HG03457 (cell line): ENCODE data around the gene KIF2A.
A peak's percentile ranks its signal among the peaks of the same experiment; 100 is the strongest.

Source experiments
- ATAC-seq: cut with Tn5 transposase; IDR thresholded peaks from one replicate; pipeline ENCODE4 v1.9.1; 2021; ENCODE audit warnings: moderate number of reproducible peaks; ENCODE audit not compliant: unreplicated experiment

Gene KIF2A

GRCh38 chr5:62305715-62306322, at the start of gene KIF2A:
KIF2A (plus strand) TSS chr5:62306206; CDS start chr5:62306473, 267 bp downstream.
- ATAC-seq = peak; percentile 84

GRCh38 chr5:62257020-62257367, 49.0 kb upstream of the KIF2A start:
- no peak for ATAC-seq

- ATAC-seq = no peak
These were observed 47.4 kb upstream of the KIF2A start for GRCh38 chr5:62258654-62259053.

- no peak for ATAC-seq
These were observed 46.2 kb upstream of the KIF2A start for GRCh38 chr5:62259699-62260250.

GRCh38 chr5:62260513-62260912, 45.5 kb upstream of the KIF2A start:
- no peak for ATAC-seq

GRCh38 chr5:62263401-62263800, 42.6 kb upstream of the KIF2A start:
- ATAC-seq = no peak

- no peak for ATAC-seq
These were observed 40.3 kb upstream of the KIF2A start for GRCh38 chr5:62265648-62266112.

- ATAC-seq = no peak
These were observed 39.4 kb upstream of the KIF2A start for GRCh38 chr5:62266573-62266972.

GRCh38 chr5:62268234-62268633, 37.8 kb upstream of the KIF2A start:
- ATAC-seq = peak; percentile 64

- no peak for ATAC-seq
These were observed 37.2 kb upstream of the KIF2A start for GRCh38 chr5:62268792-62269191.

- no peak for ATAC-seq
These were observed 34.6 kb upstream of the KIF2A start for GRCh38 chr5:62271370-62271769.

GRCh38 chr5:62271870-62272269, 34.1 kb upstream of the KIF2A start:
- ATAC-seq = no peak

- ATAC-seq = no peak
These were observed 32.3 kb upstream of the KIF2A start for GRCh38 chr5:62273687-62274086.

- no peak for ATAC-seq
These were observed 30.4 kb upstream of the KIF2A start for GRCh38 chr5:62275581-62275980.

GRCh38 chr5:62281411-62281810, 24.6 kb upstream of the KIF2A start:
- no peak for ATAC-seq

- no peak for ATAC-seq
These were observed 23.9 kb upstream of the KIF2A start for GRCh38 chr5:62282064-62282463.

- no peak for ATAC-seq
These were observed 23.0 kb upstream of the KIF2A start for GRCh38 chr5:62283005-62283404.

GRCh38 chr5:62283861-62284260, 22.1 kb upstream of the KIF2A start:
- no peak for ATAC-seq

- peak; percentile 71 for ATAC-seq
These were observed 20.8 kb upstream of the KIF2A start for GRCh38 chr5:62284946-62285891.

GRCh38 chr5:62286834-62287233, 19.2 kb upstream of the KIF2A start:
- no peak for ATAC-seq

GRCh38 chr5:62287237-62287636, 18.8 kb upstream of the KIF2A start:
- ATAC-seq = no peak

GRCh38 chr5:62288118-62288517, 17.9 kb upstream of the KIF2A start:
- ATAC-seq = no peak
